Stimulated activated CD4-positive, alpha-beta T cell treated with anti-CD3 and anti-CD28 coated beads, Interleukin-12 subunit alpha, Interleukin-12 subunit beta, amount 100 ng/mL, for 48 hours (primary cell): Measurements from ENCODE around the gene CASTOR1.

Experiments used
- DNase-seq, 3 donors: peaks; one replicate each; pipeline ENCODE4 v3.0.0-alpha.2; 2020; ENCODE audit warnings: low read depth in 2 of 3, low spot score in 1 of 3

Gene CASTOR1

GRCh38 chr22:30286331-30286730 lies 3.0 kb downstream of the CASTOR1 start:
- no peak for DNase-seq

- DNase-seq = no peak
Observed at GRCh38 chr22:30285846-30286200, 3.5 kb downstream of the CASTOR1 start.

- no peak for DNase-seq
Observed at GRCh38 chr22:30285176-30285845, 4.0 kb downstream of the CASTOR1 start.

GRCh38 chr22:30284666-30285065 lies 4.6 kb downstream of the CASTOR1 start:
- DNase-seq = no peak

GRCh38 chr22:30284172-30284571 lies 5.1 kb downstream of the CASTOR1 start:
- DNase-seq = no peak

GRCh38 chr22:30283342-30283741 lies 6.0 kb downstream of the CASTOR1 start:
- no peak for DNase-seq

GRCh38 chr22:30282616-30283046 lies 6.7 kb downstream of the CASTOR1 start:
- no peak for DNase-seq

- DNase-seq = no peak
Observed at GRCh38 chr22:30280505-30280904, 8.8 kb downstream of the CASTOR1 start.

- no peak for DNase-seq
Observed at GRCh38 chr22:30279932-30280331, 9.4 kb downstream of the CASTOR1 start.

- DNase-seq = no peak
Observed at GRCh38 chr22:30279046-30279788, 10.1 kb downstream of the CASTOR1 start.

- DNase-seq = no peak
Observed at GRCh38 chr22:30277547-30278344, 11.6 kb downstream of the CASTOR1 start.

GRCh38 chr22:30276039-30276438 lies 13.3 kb downstream of the CASTOR1 start:
- DNase-seq = no peak

GRCh38 chr22:30275625-30276024 lies 13.7 kb downstream of the CASTOR1 start:
- DNase-seq = no peak

- no peak for DNase-seq
Observed at GRCh38 chr22:30274437-30274812, 14.9 kb downstream of the CASTOR1 start.

- no peak for DNase-seq
Observed at GRCh38 chr22:30273711-30274436, 15.4 kb downstream of the CASTOR1 start.

GRCh38 chr22:30272781-30273601 lies 16.3 kb downstream of the CASTOR1 start:
- no peak for DNase-seq

- no peak for DNase-seq
Observed at GRCh38 chr22:30270832-30271231, 18.5 kb downstream of the CASTOR1 start.

GRCh38 chr22:30268331-30268730 lies 21.0 kb downstream of the CASTOR1 start:
- DNase-seq = no peak

GRCh38 chr22:30267382-30268302 lies 21.7 kb downstream of the CASTOR1 start:
- no peak for DNase-seq
